ENCODE data around the gene PHOX2A. TPM values are rescaled to one million over a fixed set of nuclear protein-coding genes. Genes with fewer than 3 reads are reported as not detected.

PHOX2A gene
- total RNA-seq, 4 donors from 2014 or later: not detected

GRCh38 chr11:72250661-72251464, 6.9 kb upstream of the PHOX2A start:
- DNase-seq (ENCODE audit: low spot score) (no peak), ATAC-seq (ENCODE audit: low FRiP score) (no peak)
- TF ChIP-seq CTCF (IDR thresholded peaks at IDR 0.05): no peak

GRCh38 chr11:72249961-72250360, 6.0 kb upstream of the PHOX2A start:
- ATAC-seq (ENCODE audit: low FRiP score) (no peak), DNase-seq (ENCODE audit: low spot score) (no peak)
- TF ChIP-seq CTCF (IDR thresholded peaks at IDR 0.05): no peak

GRCh38 chr11:72247584-72247983, 3.6 kb upstream of the PHOX2A start:
- ATAC-seq (ENCODE audit: low FRiP score): no peak
- no peak for TF ChIP-seq CTCF (IDR thresholded peaks at IDR 0.05)
- no peak for DNase-seq (ENCODE audit: low spot score)

GRCh38 chr11:72245263-72245816, 1.4 kb upstream of the PHOX2A start:
- ATAC-seq (ENCODE audit: low FRiP score): no peak
- TF ChIP-seq CTCF (IDR thresholded peaks at IDR 0.05): no peak
- no peak for DNase-seq (ENCODE audit: low spot score)

GRCh38 chr11:72244361-72245262, 636 bp upstream of the PHOX2A start:
- DNase-seq (ENCODE audit: low spot score) (no peak), ATAC-seq (ENCODE audit: low FRiP score) (no peak)
- TF ChIP-seq CTCF (IDR thresholded peaks at IDR 0.05): no peak

- TF ChIP-seq CTCF (IDR thresholded peaks at IDR 0.05): no peak
- ATAC-seq (ENCODE audit: low FRiP score) (no peak), DNase-seq (ENCODE audit: low spot score) (no peak)
These were observed 560 bp downstream of the PHOX2A start for GRCh38 chr11:72243173-72244059.
